Measurements from ENCODE around the gene NUP98.

Gene NUP98

GRCh38 chr11:3666023-3666530, 131.3 kb downstream of the NUP98 start:
- TF ChIP-seq CTCF (IDR thresholded peaks at IDR 0.05; ENCODE audit: borderline replicate concordance, insufficient read depth, low read depth, low read length) = no peak
- H3K4me3 ChIP-seq (ENCODE audit: low read depth, low read length) = no peak overlapping the region

- no peak overlapping the region for H3K4me3 ChIP-seq (ENCODE audit: low read depth, low read length)
- TF ChIP-seq CTCF (IDR thresholded peaks at IDR 0.05; ENCODE audit: borderline replicate concordance, insufficient read depth, low read depth, low read length) = no peak
These were observed 131.9 kb downstream of the NUP98 start for GRCh38 chr11:3665336-3666022.

- no peak for TF ChIP-seq CTCF (IDR thresholded peaks at IDR 0.05; ENCODE audit: borderline replicate concordance, insufficient read depth, low read depth, low read length)
- no peak overlapping the region for H3K4me3 ChIP-seq (ENCODE audit: low read depth, low read length)
These were observed 133.2 kb downstream of the NUP98 start for GRCh38 chr11:3664032-3664630.

DNA sequence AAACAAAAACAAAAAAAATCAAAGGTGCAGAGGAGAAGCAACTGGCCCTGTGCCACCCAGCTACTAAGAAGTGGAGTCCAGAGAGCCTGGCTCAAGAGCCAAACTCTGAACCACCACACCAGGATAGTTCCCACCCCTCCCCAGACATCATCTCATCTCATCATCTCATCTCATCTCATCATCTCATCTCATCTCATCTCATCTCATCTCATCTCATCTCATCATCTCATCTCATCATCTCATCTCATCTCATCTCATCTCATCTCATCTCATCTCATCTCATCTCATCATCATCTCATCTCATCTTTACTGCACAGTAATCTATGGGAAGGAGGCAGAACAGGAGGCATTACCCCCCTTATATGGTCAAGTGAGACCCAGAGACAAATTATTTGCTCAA, 134.5 kb downstream of the NUP98 start:
- no peak for TF ChIP-seq CTCF (IDR thresholded peaks at IDR 0.05; ENCODE audit: borderline replicate concordance, insufficient read depth, low read depth, low read length)
- no peak overlapping the region for H3K4me3 ChIP-seq (ENCODE audit: low read depth, low read length)

- no peak for TF ChIP-seq CTCF (IDR thresholded peaks at IDR 0.05; ENCODE audit: borderline replicate concordance, insufficient read depth, low read depth, low read length)
- no peak overlapping the region for H3K4me3 ChIP-seq (ENCODE audit: low read depth, low read length)
These were observed 136.4 kb downstream of the NUP98 start for GRCh38 chr11:3660960-3661359.

GRCh38 chr11:3659595-3660515, 137.5 kb downstream of the NUP98 start:
- TF ChIP-seq CTCF (IDR thresholded peaks at IDR 0.05; ENCODE audit: borderline replicate concordance, insufficient read depth, low read depth, low read length) = no peak

More at GRCh38 chr11:3659595-3660515, 137.5 kb downstream of the NUP98 start:
- no peak overlapping the region for H3K4me3 ChIP-seq (ENCODE audit: low read depth, low read length)

Measured in GM12875 (cell line).